ENCODE measurements around the gene RPUSD2. TPM values are rescaled to one million over a fixed set of nuclear protein-coding genes. Genes with fewer than 3 reads are reported as not detected.

Gene RPUSD2
- total and polyA plus RNA-seq, 4 donors, result 5.2 to 9.4 (median 8.2) TPM

GRCh38 chr15:40558952-40559742, 10.0 kb upstream of the RPUSD2 start:
- DNase-seq (no peak), ATAC-seq (ENCODE audit: insufficient read depth, low FRiP score) (no peak)
- Histone ChIP-seq H3K4me3 (no peak overlapping the region), H3K27ac (ENCODE audit: low read depth in 1 of 2, low read length in 1 of 2) (no peak overlapping the region), H3K27me3 (ENCODE audit: control insufficient read depth in 3 of 3, insufficient read depth in 3 of 3, low read length in 2 of 3) (no peaks in the 10 kb centered on the region), H3K9ac (ENCODE audit: insufficient read depth in 1 of 2, low read length in 2 of 2) (no peak overlapping the region), H3K36me3 (ENCODE audit: control insufficient read depth in 4 of 4, insufficient read depth in 4 of 4, low read length in 4 of 4) (peaks cover 6 to 18% (median 11%) of the 10 kb centered on the region in 4 donors), H3K9me3 (ENCODE audit: control insufficient read depth in 4 of 4, insufficient read depth in 3 of 4, low read length in 3 of 4) (no peaks in the 10 kb centered on the region), H3K4me1 (ENCODE audit: control insufficient read depth in 5 of 5, insufficient read depth in 5 of 5, low read length in 5 of 5) (peaks cover 0 to 7% (median 0%) of the 10 kb centered on the region in 5 donors)
- TF ChIP-seq CTCF (IDR thresholded peaks at IDR 0.05; ENCODE audit: control extremely low read depth, extremely low read depth), result no peak
- WGBS, 2 donors, result 86 to 88% methylated on average over 6 of the region's 6 CpGs

GRCh38 chr15:40562691-40563090, 6.4 kb upstream of the RPUSD2 start:
- Histone ChIP-seq H3K27me3 (ENCODE audit: control insufficient read depth in 3 of 3, insufficient read depth in 3 of 3, low read length in 2 of 3) (no peaks in the 10 kb centered on the region), H3K27ac (ENCODE audit: low read depth in 1 of 2, low read length in 1 of 2) (no peak overlapping the region), H3K9me3 (ENCODE audit: control insufficient read depth in 4 of 4, insufficient read depth in 3 of 4, low read length in 3 of 4) (no peaks in the 10 kb centered on the region), H3K9ac (ENCODE audit: insufficient read depth in 1 of 2, low read length in 2 of 2) (no peak overlapping the region), H3K4me1 (ENCODE audit: control insufficient read depth in 5 of 5, insufficient read depth in 5 of 5, low read length in 5 of 5) (peaks cover 0 to 10% (median 0%) of the 10 kb centered on the region in 5 donors), H3K36me3 (ENCODE audit: control insufficient read depth in 4 of 4, insufficient read depth in 4 of 4, low read length in 4 of 4) (peaks cover 1 to 8% (median 4%) of the 10 kb centered on the region in 4 donors), H3K4me3 (no peak overlapping the region)
- WGBS, 2 donors, result 93 to 94% methylated on average over 2 of the region's 2 CpGs
- DNase-seq (no peak), ATAC-seq (ENCODE audit: insufficient read depth, low FRiP score) (no peak)
- TF ChIP-seq CTCF (IDR thresholded peaks at IDR 0.05; ENCODE audit: control extremely low read depth, extremely low read depth), result no peak

- ATAC-seq (ENCODE audit: insufficient read depth, low FRiP score) (no peak), DNase-seq (no peak)
- peaks cover 0 to 10% (median 0%) of the 10 kb centered on the region in 5 donors for H3K4me1 ChIP-seq (ENCODE audit: control insufficient read depth in 5 of 5, insufficient read depth in 5 of 5, low read length in 5 of 5)
- no peaks in the 10 kb centered on the region for H3K27me3 ChIP-seq (ENCODE audit: control insufficient read depth in 3 of 3, insufficient read depth in 3 of 3, low read length in 2 of 3)
- no peaks in the 10 kb centered on the region for H3K9me3 ChIP-seq (ENCODE audit: control insufficient read depth in 4 of 4, insufficient read depth in 3 of 4, low read length in 3 of 4)
- H3K27ac ChIP-seq (ENCODE audit: low read depth in 1 of 2, low read length in 1 of 2), result no peak overlapping the region
- no peak overlapping the region for H3K4me3 ChIP-seq
- TF ChIP-seq CTCF (IDR thresholded peaks at IDR 0.05; ENCODE audit: control extremely low read depth, extremely low read depth), result no peak
- no peak overlapping the region for H3K9ac ChIP-seq (ENCODE audit: insufficient read depth in 1 of 2, low read length in 2 of 2)
- peaks cover under 1 to 8% (median 4%) of the 10 kb centered on the region in 4 donors for H3K36me3 ChIP-seq (ENCODE audit: control insufficient read depth in 4 of 4, insufficient read depth in 4 of 4, low read length in 4 of 4)
Measured at GRCh38 chr15:40563426-40563825, 5.7 kb upstream of the RPUSD2 start.
